Measurements from ENCODE around the gene MARCKS. TPM values are rescaled to one million over a fixed set of nuclear protein-coding genes. Genes with fewer than 3 reads are reported as not detected.

The MARCKS gene
- total and polyA plus RNA-seq, 2 of the 13 experiments (the other 11 are each of a cell fraction or from before 2014, with no cell fraction given): 30.5 to 39.5 TPM

GRCh38 chr6:113870917-113871316 lies 13.8 kb downstream of the MARCKS start:
- 93% methylated on average over 2 of the region's 2 CpGs for WGBS (ENCODE audit: low lambda C conversion rate)
- in situ Hi-C loops (cut with HindIII; ENCODE audit: extremely low pct_ligation_motif_present, low pct_unique_long_range_greater_than_20kb) (no loop called here), intact Hi-C loops (cut with micrococcal nuclease; ENCODE audit: unreplicated experiment) (no loop called here)
- no peak for TF ChIP-seq NFE2L1 (CRISPR knock-in tag; IDR thresholded peaks at IDR 0.05; ENCODE audit: borderline replicate concordance)
- TF ChIP-seq HOXD1 (CRISPR knock-in tag; IDR thresholded peaks at IDR 0.05): no peak
- no peak for TF ChIP-seq CERS6 (CRISPR knock-in tag; IDR thresholded peaks at IDR 0.05)
- no peak for TF ChIP-seq FUBP1 (CRISPR knock-in tag; IDR thresholded peaks at IDR 0.05; ENCODE audit: borderline replicate concordance)
- TF ChIP-seq SP140L (CRISPR knock-in tag; IDR thresholded peaks at IDR 0.05; ENCODE audit: borderline replicate concordance): no peak
- no peak for TF ChIP-seq DDIT3 (CRISPR knock-in tag; IDR thresholded peaks at IDR 0.05)
- no peak for TF ChIP-seq MAFG (CRISPR knock-in tag; IDR thresholded peaks at IDR 0.05)
- TF ChIP-seq GATAD2A (CRISPR knock-in tag; IDR thresholded peaks at IDR 0.05): no peak
- TF ChIP-seq TBX2 (CRISPR knock-in tag; IDR thresholded peaks at IDR 0.05; ENCODE audit: borderline replicate concordance): no peak
- no peak for TF ChIP-seq STAT6 (CRISPR knock-in tag; IDR thresholded peaks at IDR 0.05; ENCODE audit: borderline replicate concordance)
- no peak for TF ChIP-seq ZNF121 (CRISPR knock-in tag; IDR thresholded peaks at IDR 0.05)
- TF ChIP-seq ZNF160 (CRISPR knock-in tag; IDR thresholded peaks at IDR 0.05): no peak
- TF ChIP-seq IKZF4 (CRISPR knock-in tag; IDR thresholded peaks at IDR 0.05; ENCODE audit: borderline replicate concordance, low read depth, not compliant biosample characterization): no peak
- no peak for TF ChIP-seq SNAPC5 (CRISPR knock-in tag; IDR thresholded peaks at IDR 0.05; ENCODE audit: borderline replicate concordance)
- TF ChIP-seq ZBTB8A (CRISPR knock-in tag; IDR thresholded peaks at IDR 0.05; ENCODE audit: borderline replicate concordance, low read depth): no peak
- no peak for TF ChIP-seq FOXM1 (CRISPR knock-in tag; IDR thresholded peaks at IDR 0.05)
- no peak for TF ChIP-seq TSC22D2 (CRISPR knock-in tag; IDR thresholded peaks at IDR 0.05; ENCODE audit: borderline replicate concordance)
- TF ChIP-seq EED (CRISPR knock-in tag; IDR thresholded peaks at IDR 0.05): no peak
- TF ChIP-seq AGO1 (IDR thresholded peaks at IDR 0.05; ENCODE audit: low read depth, low read length, poor library complexity, severe bottlenecking): no peak
- ATAC-seq: no peak
- H3K79me2 ChIP-seq (ENCODE audit: insufficient read depth, low read length): peaks cover 7% of the 10 kb centered on the region
- no peak overlapping the region for H3K4me2 ChIP-seq (ENCODE audit: low read depth, low read length)
- no peak for FAIRE-seq
- no peaks in the 10 kb centered on the region for H4K20me1 ChIP-seq (ENCODE audit: insufficient read depth, low read length)
- no TSS peak for BruUV-seq (replicated peaks)
- CTCF ChIA-PET (ENCODE audit: low intra/inter-chr PET ratio, low total read pairs): no interaction called here
- peaks cover 30% of the 10 kb centered on the region for H3K4me1 ChIP-seq (ENCODE audit: insufficient read depth, low read length)
- no peaks in the 10 kb centered on the region for H3K9me3 ChIP-seq (ENCODE audit: low read length)
- H3K9ac ChIP-seq (ENCODE audit: insufficient read depth, low read depth, low read length): no peak overlapping the region
- no peak overlapping the region for H3K4me3 ChIP-seq (replicated peaks in 1 of 3; ENCODE audit: insufficient read depth in 1 of 3, low read depth in 2 of 3, low read length in 3 of 3)
- H3K27ac ChIP-seq (ENCODE audit: extremely low read length, insufficient read depth, low read length): no peak overlapping the region
- H2AFZ ChIP-seq (ENCODE audit: low read length): no peak overlapping the region
- POLR2A ChIA-PET: interaction anchor here (1.1 kb wide), 1 partner anchor 12 kb away, joined by 4 read pairs; no protein-coding TSS in a partner anchor
- no peak for DNase-seq (ENCODE audit: low spot score)
- no peaks in the 10 kb centered on the region for H3K27me3 ChIP-seq (ENCODE audit: control insufficient read depth in 1 of 2, insufficient read depth in 2 of 2, low read length in 2 of 2)
- no peaks in the 10 kb centered on the region for H3K36me3 ChIP-seq (replicated peaks in 1 of 2; ENCODE audit: control insufficient read depth in 1 of 2, insufficient read depth in 2 of 2, low read length in 2 of 2)
